ENCODE results near the gene C16orf78.

The C16orf78 gene

DNA sequence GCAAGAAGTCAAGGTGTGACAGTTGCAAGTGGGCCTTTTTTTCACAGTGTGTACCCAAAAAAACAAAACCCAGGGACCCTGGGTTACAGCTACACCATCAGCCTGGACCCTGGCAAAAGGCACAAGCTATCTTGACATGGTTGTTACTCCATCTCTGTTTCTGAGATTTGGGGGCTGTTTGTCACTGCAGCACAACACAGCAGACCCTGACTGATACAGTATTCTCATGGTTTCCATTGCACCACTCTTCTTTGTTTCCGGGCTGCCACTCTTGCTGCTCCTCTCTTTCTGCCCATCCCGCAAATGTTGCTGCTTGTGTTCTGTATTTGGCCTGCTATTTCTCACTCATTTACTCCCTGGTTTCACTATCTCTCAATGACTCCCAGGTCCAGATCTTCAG is 55.2 kb downstream of the C16orf78 start:
- TF ChIP-seq POLR2A (IDR thresholded peaks at IDR 0.05; ENCODE audit: extremely low read depth, insufficient read length) (no peak), MAX (IDR thresholded peaks at IDR 0.05; ENCODE audit: low read depth, low read length) (no peak), MYC (IDR thresholded peaks at IDR 0.05; ENCODE audit: low read depth, low read length) (no peak)
- TF ChIP-seq, protein P1, sequence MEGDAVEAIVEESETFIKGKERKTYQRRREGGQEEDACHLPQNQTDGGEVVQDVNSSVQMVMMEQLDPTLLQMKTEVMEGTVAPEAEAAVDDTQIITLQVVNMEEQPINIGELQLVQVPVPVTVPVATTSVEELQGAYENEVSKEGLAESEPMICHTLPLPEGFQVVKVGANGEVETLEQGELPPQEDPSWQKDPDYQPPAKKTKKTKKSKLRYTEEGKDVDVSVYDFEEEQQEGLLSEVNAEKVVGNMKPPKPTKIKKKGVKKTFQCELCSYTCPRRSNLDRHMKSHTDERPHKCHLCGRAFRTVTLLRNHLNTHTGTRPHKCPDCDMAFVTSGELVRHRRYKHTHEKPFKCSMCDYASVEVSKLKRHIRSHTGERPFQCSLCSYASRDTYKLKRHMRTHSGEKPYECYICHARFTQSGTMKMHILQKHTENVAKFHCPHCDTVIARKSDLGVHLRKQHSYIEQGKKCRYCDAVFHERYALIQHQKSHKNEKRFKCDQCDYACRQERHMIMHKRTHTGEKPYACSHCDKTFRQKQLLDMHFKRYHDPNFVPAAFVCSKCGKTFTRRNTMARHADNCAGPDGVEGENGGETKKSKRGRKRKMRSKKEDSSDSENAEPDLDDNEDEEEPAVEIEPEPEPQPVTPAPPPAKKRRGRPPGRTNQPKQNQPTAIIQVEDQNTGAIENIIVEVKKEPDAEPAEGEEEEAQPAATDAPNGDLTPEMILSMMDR (IDR thresholded peaks at IDR 0.05; ENCODE audit: low read depth, low read length) = no peak
- no peak for DNase-seq (ENCODE audit: low read depth)

DNA sequence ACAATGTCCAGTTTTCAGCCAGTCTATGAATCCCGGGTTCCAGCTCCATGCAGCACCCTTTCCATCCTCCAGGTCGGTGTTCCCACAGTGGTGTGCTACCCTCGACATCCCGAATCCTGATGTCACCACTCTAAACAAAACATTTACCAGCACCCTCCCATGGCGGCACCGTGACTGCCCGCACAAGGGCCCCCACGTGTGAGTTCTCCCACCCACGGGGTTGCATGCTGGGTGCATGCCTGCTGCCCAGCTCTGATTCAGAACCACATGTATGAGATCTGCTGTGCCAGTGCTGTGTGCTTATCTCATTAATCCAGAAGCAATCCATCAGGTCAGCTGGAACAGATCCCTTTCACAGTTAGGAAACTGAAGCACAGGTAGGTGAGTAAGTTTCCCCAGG is 57.4 kb downstream of the C16orf78 start:
- no peak for TF ChIP-seq MYC (IDR thresholded peaks at IDR 0.05; ENCODE audit: low read depth, low read length)
- no peak for TF ChIP-seq MAX (IDR thresholded peaks at IDR 0.05; ENCODE audit: low read depth, low read length)
- no peak for TF ChIP-seq POLR2A (IDR thresholded peaks at IDR 0.05; ENCODE audit: extremely low read depth, insufficient read length)
- TF ChIP-seq, protein P1 (IDR thresholded peaks at IDR 0.05; ENCODE audit: low read depth, low read length) = no peak
- no peak overlapping the region for H3K4me3 ChIP-seq (ENCODE audit: low read depth, low read length)
- no peak for DNase-seq (ENCODE audit: low read depth)

More for the DNA sequence above, 55.2 kb downstream of the C16orf78 start:
- no peak overlapping the region for H3K4me3 ChIP-seq (ENCODE audit: low read depth, low read length)

DNA sequence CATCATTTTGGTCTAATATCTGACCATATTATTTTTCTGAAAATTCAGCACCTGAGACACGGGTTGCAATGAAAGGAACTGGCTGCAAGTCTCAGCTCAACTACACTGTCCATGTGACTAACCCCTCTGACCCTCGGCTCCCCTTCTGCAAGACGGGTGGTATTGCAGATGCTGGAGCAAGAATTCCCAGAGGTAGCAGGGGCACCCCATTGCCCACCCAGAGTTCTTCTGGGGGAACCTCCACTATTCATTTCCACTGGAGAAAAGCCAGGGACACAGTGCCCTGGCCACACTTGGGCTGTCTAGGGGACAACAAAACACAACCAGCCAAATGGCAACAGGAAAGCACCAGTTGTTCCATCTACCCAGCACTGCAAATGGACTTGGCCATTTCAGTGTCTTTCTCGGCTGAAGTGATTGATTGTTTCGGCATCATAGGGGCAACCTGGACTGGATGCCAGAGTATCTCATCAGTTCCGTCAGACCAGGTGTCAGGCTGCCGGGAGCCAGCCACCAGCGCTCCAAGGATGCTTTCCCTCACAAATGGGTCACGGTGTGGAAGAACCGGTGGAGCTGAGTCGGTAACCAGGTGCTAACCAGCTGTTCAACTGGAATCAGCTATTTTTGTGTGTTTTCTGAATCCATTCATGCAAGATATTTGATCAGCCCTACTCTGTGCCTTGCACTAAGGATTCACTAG is 58.1 kb downstream of the C16orf78 start:
- no peak overlapping the region for H3K4me3 ChIP-seq (ENCODE audit: low read depth, low read length)
- TF ChIP-seq, protein P1 (IDR thresholded peaks at IDR 0.05; ENCODE audit: low read depth, low read length) = no peak
- TF ChIP-seq MYC (IDR thresholded peaks at IDR 0.05; ENCODE audit: low read depth, low read length) (no peak), MAX (IDR thresholded peaks at IDR 0.05; ENCODE audit: low read depth, low read length) (no peak), POLR2A (IDR thresholded peaks at IDR 0.05; ENCODE audit: extremely low read depth, insufficient read length) (no peak)
- no peak for DNase-seq (ENCODE audit: low read depth)

DNA sequence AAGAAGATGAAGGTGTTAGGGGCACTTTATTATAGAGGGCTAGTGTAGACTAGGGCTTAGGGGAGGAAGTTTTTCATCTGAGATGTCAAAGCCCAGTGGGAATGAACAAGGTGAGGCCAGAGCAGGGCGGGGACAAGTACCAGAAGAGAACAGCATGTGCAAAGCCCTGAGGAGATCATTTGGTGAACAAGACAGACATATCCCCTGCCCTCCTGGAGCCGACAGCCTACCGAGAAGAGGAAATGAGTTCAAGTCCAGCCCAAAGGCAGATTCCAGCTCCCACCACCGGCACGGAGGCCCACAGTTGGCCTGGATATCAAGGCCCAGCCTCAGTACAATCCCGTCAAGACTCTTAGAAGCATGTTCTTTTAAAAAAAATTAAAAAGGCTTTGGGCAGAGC is 61.1 kb downstream of the C16orf78 start:
- TF ChIP-seq, protein P1 (IDR thresholded peaks at IDR 0.05; ENCODE audit: low read depth, low read length) = no peak
- TF ChIP-seq MYC (IDR thresholded peaks at IDR 0.05; ENCODE audit: low read depth, low read length) = no peak
- TF ChIP-seq POLR2A (IDR thresholded peaks at IDR 0.05; ENCODE audit: extremely low read depth, insufficient read length) = no peak
- TF ChIP-seq MAX (IDR thresholded peaks at IDR 0.05; ENCODE audit: low read depth, low read length) = no peak
- H3K4me3 ChIP-seq (ENCODE audit: low read depth, low read length) = no peak overlapping the region
- no peak for DNase-seq (ENCODE audit: low read depth)

DNA sequence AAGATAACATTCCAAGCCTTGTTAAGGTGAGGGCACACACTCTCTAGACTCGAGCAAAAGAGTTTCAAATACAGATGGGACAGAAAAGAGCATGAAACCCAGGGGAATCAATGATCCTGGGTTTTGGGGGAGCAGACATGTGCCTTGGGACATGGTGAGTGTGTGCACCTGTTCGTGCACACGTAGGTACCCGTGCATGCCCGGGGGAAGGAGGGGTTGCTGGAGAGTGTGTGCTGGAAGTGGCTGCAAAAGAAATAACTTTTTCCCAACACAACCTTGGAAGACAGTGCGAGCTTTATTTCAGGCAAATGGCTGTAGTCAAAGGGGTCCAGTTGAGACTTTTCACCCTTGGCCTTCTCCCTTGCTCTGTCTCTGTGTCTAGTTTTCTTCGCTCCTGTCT is 62.6 kb downstream of the C16orf78 start:
- DNase-seq (ENCODE audit: low read depth) = no peak
- no peak for TF ChIP-seq POLR2A (IDR thresholded peaks at IDR 0.05; ENCODE audit: extremely low read depth, insufficient read length)
- TF ChIP-seq, protein P1 (IDR thresholded peaks at IDR 0.05; ENCODE audit: low read depth, low read length) = no peak
- TF ChIP-seq MAX (IDR thresholded peaks at IDR 0.05; ENCODE audit: low read depth, low read length) = no peak
- TF ChIP-seq MYC (IDR thresholded peaks at IDR 0.05; ENCODE audit: low read depth, low read length) = no peak
- no peak overlapping the region for H3K4me3 ChIP-seq (ENCODE audit: low read depth, low read length)
